ENCODE results near the gene COG5.

COG5 gene

GRCh38 chr7:107463139-107464078 lies 100.3 kb downstream of the COG5 start:
- peak; percentile 24 for DNase-seq (ENCODE audit: low read depth)

GRCh38 chr7:107461938-107462533 lies 101.7 kb downstream of the COG5 start:
- no peak for DNase-seq (ENCODE audit: low read depth)

- DNase-seq (ENCODE audit: low read depth), result no peak
Measured at GRCh38 chr7:107453388-107453787, 110.3 kb downstream of the COG5 start.

- no peak for DNase-seq (ENCODE audit: low read depth)
Measured at GRCh38 chr7:107450970-107451369, 112.8 kb downstream of the COG5 start.

GRCh38 chr7:107446988-107447387 lies 116.7 kb downstream of the COG5 start:
- DNase-seq (ENCODE audit: low read depth), result no peak

GRCh38 chr7:107446531-107446930 lies 117.2 kb downstream of the COG5 start:
- DNase-seq (ENCODE audit: low read depth), result no peak

GRCh38 chr7:107442678-107443077 lies 121.0 kb downstream of the COG5 start:
- no peak for DNase-seq (ENCODE audit: low read depth)

GRCh38 chr7:107441581-107442422 lies 121.9 kb downstream of the COG5 start:
- no peak for DNase-seq (ENCODE audit: low read depth)

- no peak for DNase-seq (ENCODE audit: low read depth)
Measured at GRCh38 chr7:107439025-107439424, 124.7 kb downstream of the COG5 start.

GRCh38 chr7:107435749-107436148 lies 128.0 kb downstream of the COG5 start:
- DNase-seq (ENCODE audit: low read depth), result no peak

GRCh38 chr7:107432261-107432660 lies 131.5 kb downstream of the COG5 start:
- no peak for DNase-seq (ENCODE audit: low read depth)

- DNase-seq (ENCODE audit: low read depth), result no peak
Measured at GRCh38 chr7:107430057-107430456, 133.7 kb downstream of the COG5 start.

GRCh38 chr7:107428642-107429041 lies 135.1 kb downstream of the COG5 start:
- no peak for DNase-seq (ENCODE audit: low read depth)

GRCh38 chr7:107427462-107427861 lies 136.3 kb downstream of the COG5 start:
- no peak for DNase-seq (ENCODE audit: low read depth)

- DNase-seq (ENCODE audit: low read depth), result no peak
Measured at GRCh38 chr7:107414198-107414597, 149.5 kb downstream of the COG5 start.

GRCh38 chr7:107408349-107408748 lies 155.4 kb downstream of the COG5 start:
- DNase-seq (ENCODE audit: low read depth), result no peak

GRCh38 chr7:107405559-107405958 lies 158.2 kb downstream of the COG5 start:
- no peak for DNase-seq (ENCODE audit: low read depth)

GRCh38 chr7:107404740-107405537 lies 158.8 kb downstream of the COG5 start:
- no peak for DNase-seq (ENCODE audit: low read depth)

- no peak for DNase-seq (ENCODE audit: low read depth)
Measured at GRCh38 chr7:107398161-107398560, 165.6 kb downstream of the COG5 start.

- DNase-seq (ENCODE audit: low read depth), result no peak
Measured at GRCh38 chr7:107396990-107397389, 166.7 kb downstream of the COG5 start.

GRCh38 chr7:107396081-107396480 lies 167.6 kb downstream of the COG5 start:
- DNase-seq (ENCODE audit: low read depth), result no peak

- DNase-seq (ENCODE audit: low read depth), result no peak
Measured at GRCh38 chr7:107394831-107395230, 168.9 kb downstream of the COG5 start.
